Islet precursor cell (in vitro differentiated cells): ENCODE results near the gene CRY2.
"Not testable (repeated sequence)": the region's sequence is repeated elsewhere in the genome, so short reads cannot be mapped to it uniquely, and the experiment has no call there.

Source experiments
- DNase-seq: peaks from one replicate; pipeline ENCODE4 v3.0.0-alpha.2; 2018

The CRY2 gene

DNA sequence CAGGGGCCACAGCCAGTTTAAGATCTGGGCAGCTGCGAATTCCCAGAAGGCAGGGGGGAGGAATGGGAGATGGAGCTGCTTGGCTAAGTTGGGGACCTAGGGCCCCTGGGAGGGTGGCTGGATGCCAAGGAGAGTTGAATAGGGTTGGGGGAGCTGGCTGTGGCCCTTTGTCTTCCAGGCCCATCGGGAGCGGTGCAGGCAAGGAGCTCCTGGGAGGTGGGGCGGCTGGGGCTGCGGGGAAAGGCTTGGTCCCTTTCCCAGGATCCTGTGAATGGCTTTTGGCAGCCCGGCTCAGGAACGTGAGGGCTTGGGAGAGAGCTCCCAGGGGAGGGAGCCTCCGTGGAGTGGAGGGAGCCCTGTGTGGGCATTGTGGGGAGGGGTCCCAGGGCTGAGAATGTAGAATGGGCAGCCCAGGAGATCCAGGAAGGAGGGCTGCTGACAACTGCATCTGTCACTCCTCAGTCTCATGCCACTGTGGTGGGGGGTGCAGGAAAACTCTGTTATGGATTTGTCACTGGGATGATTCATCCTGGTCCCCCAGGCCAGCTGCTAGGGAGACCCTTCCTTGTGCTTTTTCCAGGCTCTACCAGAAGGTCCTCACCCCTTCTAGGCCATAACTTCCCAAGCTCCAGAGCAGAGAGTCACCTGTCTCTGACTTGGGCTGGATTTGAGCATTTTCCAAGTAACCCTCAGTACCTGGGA lies 53.8 kb downstream of the CRY2 start:
- DNase-seq, result no peak

DNA sequence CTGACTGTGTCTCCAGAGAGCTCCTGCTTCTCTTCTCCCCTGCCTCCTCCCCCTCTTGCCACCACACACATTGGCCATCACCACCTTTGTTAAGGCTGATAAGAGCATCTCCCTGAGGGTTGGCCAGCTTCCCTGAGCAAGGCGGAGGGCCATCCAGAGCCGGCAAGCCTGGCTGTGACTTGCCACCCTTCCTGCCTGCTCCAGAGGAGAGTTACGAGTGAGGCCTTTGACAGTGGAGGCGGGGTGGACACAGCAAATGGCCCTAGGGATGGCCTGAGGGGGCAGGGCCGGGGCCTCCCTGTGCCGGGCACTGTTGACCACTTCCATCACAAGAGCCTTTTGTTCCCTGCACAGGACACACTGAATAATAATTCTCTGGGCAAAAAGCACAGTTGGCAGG lies 54.4 kb downstream of the CRY2 start:
- DNase-seq, result no peak

DNA sequence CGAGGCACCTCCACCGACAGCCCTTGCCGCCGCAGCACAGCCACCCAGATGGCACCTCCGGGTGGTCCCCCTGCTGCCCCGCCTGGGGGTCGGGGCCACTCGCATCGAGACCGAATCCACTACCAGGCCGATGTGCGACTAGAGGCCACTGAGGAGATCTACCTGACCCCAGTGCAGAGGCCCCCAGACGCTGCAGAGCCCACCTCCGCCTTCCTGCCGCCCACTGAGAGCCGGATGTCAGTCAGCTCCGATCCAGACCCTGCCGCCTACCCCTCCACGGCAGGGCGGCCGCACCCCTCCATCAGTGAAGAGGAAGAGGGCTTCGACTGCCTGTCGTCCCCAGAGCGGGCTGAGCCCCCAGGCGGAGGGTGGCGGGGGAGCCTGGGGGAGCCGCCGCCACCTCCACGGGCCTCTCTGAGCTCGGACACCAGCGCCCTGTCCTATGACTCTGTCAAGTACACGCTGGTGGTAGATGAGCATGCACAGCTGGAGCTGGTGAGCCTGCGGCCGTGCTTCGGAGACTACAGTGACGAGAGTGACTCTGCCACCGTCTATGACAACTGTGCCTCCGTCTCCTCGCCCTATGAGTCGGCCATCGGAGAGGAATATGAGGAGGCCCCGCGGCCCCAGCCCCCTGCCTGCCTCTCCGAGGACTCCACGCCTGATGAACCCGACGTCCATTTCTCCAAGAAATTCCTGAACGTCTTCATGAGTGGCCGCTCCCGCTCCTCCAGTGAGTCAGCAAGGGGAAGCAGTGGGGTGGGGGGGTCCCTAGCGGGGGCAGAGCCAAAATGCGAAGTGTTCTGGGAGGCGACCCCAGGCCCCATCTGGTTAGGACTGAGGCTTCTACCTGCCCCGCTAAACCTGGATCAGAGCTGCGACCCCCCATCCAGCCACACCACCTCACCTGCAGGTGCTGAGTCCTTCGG lies 55.4 kb downstream of the CRY2 start:
- DNase-seq, result no peak

- no peak for DNase-seq
These were observed 57.1 kb downstream of the CRY2 start for GRCh38 chr11:45904309-45904915.

- DNase-seq, result no peak
These were observed 57.8 kb downstream of the CRY2 start for GRCh38 chr11:45905095-45905494.

DNA sequence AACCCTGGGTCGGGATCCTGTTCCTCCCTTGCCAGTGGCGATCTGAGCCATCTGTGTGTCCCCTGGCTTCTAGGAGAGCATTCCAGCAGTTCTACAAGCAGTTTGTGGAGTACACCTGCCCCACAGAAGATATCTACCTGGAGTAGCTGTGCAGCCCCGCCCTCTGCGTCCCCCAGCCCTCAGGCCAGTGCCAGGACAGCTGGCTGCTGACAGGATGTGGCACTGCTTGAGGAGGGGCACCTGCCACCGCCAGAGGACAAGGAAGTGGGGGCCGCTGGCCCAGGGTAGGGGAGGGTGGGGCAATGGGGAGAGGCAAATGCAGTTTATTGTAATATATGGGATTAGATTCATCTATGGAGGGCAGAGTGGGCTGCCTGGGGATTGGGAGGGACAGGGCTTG lies 58.3 kb downstream of the CRY2 start:
- not testable (repeated sequence) for DNase-seq

- no peak for DNase-seq
These were observed 58.9 kb downstream of the CRY2 start for GRCh38 chr11:45906096-45906682.

DNA sequence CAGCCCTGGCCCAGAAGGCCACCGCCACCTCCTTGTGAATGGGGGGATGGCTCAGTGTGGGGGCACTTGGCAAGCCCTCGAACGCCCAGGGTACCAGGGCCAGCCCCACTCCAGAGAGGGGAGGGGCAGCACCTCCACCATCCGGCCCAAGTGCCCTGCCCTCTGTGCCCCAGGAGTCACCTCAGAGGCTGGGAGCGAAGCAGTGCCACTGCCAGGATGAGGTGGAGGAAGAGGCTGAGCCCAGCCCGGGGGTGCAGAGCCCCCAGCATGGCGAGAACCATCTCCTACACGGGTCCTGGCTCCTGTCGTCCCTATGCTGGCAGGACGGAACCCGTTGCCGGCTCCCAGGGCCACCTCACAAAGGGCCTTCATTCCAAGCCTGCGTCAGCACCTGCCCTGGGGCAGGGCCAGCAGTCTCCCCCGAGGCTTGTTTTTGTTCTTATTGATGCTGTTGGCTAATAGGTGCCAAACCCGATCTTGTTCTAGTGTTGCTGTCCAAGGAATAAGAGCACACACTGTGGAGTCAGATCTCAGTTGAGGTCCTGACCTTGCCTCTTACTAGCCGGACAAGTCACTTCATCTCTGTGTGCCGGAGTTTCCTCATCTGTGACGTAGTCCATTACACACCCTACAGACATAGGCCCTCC lies 59.8 kb downstream of the CRY2 start, which contains the start of gene FREY1:
FREY1 (minus strand) TSS at position 307 of the 647 bp plus-strand sequence; CDS start at position 281, 26 bp downstream.
- DNase-seq, result no peak

- no peak for DNase-seq
These were observed 60.7 kb downstream of the CRY2 start for GRCh38 chr11:45907911-45908370.

GRCh38 chr11:45909594-45910475 lies 62.6 kb downstream of the CRY2 start:
- no peak for DNase-seq

DNA sequence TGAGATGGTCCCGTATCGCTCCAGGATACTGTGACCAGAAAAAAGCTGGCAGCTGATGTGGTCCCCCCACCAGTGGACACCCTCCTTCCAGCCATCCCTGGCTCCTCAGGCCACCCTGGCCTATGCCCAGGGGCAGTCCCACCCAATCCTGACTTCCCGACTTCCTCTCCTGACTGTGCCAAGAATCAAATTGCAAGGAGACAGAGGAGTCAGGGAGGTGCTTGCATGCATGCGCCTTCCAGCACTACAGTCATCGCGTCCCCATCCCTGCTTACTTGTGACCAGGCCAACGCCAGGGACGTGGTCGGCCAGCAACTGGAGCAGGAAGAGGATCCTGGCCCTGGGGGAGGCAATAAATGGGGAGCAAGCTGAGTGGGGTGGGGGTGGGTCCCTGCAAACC lies 63.3 kb downstream of the CRY2 start:
- no peak for DNase-seq

DNA sequence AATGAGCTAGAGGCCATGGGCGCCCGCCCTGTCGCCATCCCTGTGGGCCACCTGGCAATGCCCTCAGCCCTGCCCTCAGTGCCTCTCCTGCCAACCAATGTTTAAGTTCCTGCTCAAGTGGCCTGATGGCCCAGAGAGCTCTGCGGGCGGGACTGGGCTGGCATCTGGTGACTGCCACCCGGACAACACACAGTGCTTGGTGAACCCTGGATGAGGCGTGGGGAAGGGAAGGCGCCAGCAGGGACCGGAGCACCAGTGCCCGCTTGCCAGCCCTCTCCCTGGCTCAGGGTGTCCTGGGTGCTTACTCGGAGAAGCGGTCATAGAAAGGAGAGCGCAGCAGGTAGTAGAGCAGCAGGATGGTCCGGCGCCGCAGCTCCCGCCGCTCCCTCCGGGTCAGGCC lies 66.2 kb downstream of the CRY2 start:
- no peak for DNase-seq

- DNase-seq, result no peak
These were observed 66.8 kb downstream of the CRY2 start for GRCh38 chr11:45913942-45914635.

- no peak for DNase-seq
These were observed 68.2 kb downstream of the CRY2 start for GRCh38 chr11:45915446-45915845.

DNA sequence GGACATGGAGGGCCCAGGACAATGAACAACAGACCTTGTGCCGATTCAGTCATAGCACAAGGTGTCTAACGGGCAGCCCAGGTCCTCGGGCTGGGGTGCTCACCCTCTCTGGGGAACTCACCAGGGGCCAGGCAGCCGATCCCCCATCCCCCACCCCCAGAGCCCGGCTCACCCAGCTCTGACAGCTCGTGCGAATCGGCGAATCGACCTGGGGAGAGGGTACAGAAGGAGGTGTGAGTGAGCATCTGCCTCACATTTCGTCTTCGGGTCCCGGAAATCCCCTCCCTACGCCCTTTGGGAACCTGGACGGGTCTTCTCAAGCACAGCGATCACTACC lies 70.0 kb downstream of the CRY2 start:
- no peak for DNase-seq

DNA sequence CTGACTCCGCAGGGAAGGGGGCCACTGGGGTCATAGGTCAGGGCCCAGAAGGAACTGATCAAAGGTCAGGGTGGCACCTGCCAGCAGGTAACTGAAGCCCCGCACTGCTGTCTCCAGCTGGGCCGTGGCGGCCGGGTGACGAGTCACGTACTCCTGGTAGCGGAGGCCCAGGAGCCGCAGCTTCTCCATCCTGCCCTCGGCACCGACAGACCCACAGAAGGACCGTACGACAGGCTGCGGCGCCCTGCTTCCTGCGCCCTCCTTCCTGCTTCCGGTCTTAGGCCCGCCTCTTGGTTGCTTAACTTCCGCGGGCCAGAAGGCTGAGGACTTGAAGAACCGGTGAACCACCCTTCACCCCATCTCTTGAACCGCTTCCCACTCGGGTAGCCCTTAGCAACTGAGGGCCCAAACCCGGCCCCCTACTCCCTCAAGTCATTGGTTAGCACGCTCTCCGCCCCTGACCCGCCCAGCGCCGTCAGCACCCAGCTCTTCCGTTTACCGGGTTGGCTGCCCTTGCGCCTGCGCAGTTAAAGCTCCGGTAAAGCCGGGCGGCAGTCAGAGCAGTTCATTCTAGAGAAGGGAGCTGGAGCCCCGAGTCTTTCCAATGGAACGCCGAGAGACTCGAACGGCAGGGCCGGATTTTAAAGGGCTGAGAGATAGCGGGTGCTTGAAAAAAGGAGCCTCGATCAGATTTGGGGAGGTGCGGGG lies 70.5 kb downstream of the CRY2 start, which contains the start of gene PEX16:
PEX16 (minus strand) TSS at position 255 of the 708 bp plus-strand sequence; CDS start at position 189, 66 bp downstream.
- DNase-seq, result peak; percentile 99

- DNase-seq, result peak; percentile 90
These were observed 71.2 kb downstream of the CRY2 start for GRCh38 chr11:45918331-45918941.

DNA sequence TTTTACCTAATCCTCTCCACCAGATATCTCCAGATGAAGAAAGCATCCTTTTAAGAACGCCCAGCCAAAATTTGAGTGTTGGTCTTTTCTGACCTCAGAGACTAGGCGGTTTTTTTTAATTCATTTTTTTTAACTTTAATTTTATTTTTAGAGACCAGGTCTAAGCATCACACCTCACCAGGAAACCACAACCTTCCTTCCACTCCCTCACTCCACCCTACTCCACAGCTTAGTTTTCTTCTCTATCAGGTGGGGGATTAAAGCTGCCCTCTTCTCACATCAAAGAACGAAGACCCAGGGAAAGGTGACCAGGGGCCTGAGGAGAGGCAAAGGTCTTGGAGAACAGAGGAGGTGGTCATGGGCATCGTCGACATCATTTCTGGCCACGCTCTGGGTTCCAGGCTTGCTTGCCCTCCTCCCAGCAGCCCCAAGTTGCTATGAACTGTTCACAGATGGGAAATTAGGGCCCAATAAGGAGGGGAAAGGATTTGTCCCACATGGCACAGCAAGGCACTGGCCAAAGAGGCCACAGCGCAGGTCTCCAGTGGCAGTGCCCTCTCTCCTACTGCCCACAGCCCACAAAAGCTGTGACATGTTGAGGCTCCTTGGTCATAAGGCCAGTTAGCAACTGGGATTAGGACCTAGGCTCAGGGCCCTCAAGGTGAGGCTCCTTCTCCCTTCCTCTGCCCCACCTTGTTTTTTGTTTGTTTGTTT lies 71.8 kb downstream of the CRY2 start:
- no peak for DNase-seq
